Activated CD8-positive, alpha-beta T cell treated with anti-CD3 and anti-CD28 coated beads for 36 hours (primary cell): Measurements from ENCODE around the gene STRN. TPM values are rescaled to one million over a fixed set of nuclear protein-coding genes. Genes with fewer than 3 reads are reported as not detected.
A peak's percentile ranks its signal among the peaks of the same experiment; 100 is the strongest.
"Not testable (repeated sequence)": the region's sequence is repeated elsewhere in the genome, so short reads cannot be mapped to it uniquely, and the experiment has no call there.

Source experiments
- ATAC-seq: fragments of 200-7000 bp; cut with Tn5 transposase; one replicate; pipeline ENCODE4 v1.10.0; 2021; ENCODE audit warnings: mild to moderate bottlenecking, moderate library complexity
- CTCF ChIA-PET: fragments of 350-600 bp; sonication (Branson Sonifier 250); formaldehyde crosslinking; loops from one replicate; lab custom pipeline; 2021; ENCODE audit warnings: antibody characterized with exemption; lab: Charles Lee
- POLR2A ChIA-PET: fragments of 350-600 bp; sonication (Branson Sonifier 250); formaldehyde crosslinking; loops from one replicate; lab custom pipeline; 2021; ENCODE audit warnings: antibody characterized with exemption; lab: Charles Lee
- DNase-seq: peaks from one replicate; pipeline ENCODE4 v3.0.0-alpha.2; 2020
- H3K27ac Mint-ChIP-seq: one replicate; pipeline ENCODE4 v1.8.0; 2021; ENCODE audit warnings: mild to moderate bottlenecking, mixed read lengths
- H3K27me3 Mint-ChIP-seq: one replicate; pipeline ENCODE4 v1.8.0; 2021; ENCODE audit warnings: mixed read lengths
- H3K36me3 Mint-ChIP-seq: one replicate; pipeline ENCODE4 v1.8.0; 2021; ENCODE audit warnings: low read depth, mixed read lengths
- H3K4me1 Mint-ChIP-seq: one replicate; pipeline ENCODE4 v1.8.0; 2021; ENCODE audit warnings: low read depth, mixed read lengths
- H3K4me3 Mint-ChIP-seq: one replicate; pipeline ENCODE4 v1.8.0; 2021; ENCODE audit warnings: mild to moderate bottlenecking, moderate library complexity, mixed read lengths
- H3K9me3 Mint-ChIP-seq: one replicate; pipeline ENCODE4 v1.8.0; 2021; ENCODE audit warnings: mixed read lengths
- intact Hi-C: fragments of 100-400 bp; cut with micrococcal nuclease; formaldehyde crosslinking; loops from one replicate; pipeline ENCODE4 v1.10.0; 2022
- total RNA-seq, 2 experiments: library from RNA; stranded (reverse); gene quantifications; one replicate each; pipeline ENCODE4 v1.2.3, GENCODE V29; 2021
- TF ChIP-seq, protein P1 (sequence below): fragments of 200-600 bp; IDR thresholded peaks from one replicate; pipeline ENCODE4 v1.8.0; 2022; ENCODE audit warnings: antibody characterized with exemption, mild to moderate bottlenecking

STRN gene
- total RNA-seq, 2 experiments from 2014 or later, result 24.0 to 25.9 TPM

GRCh38 chr2:36889795-36890194, 76.5 kb downstream of the STRN start:
- POLR2A ChIA-PET, result interaction anchor here (1.1 kb wide), 1 partner anchor 37 kb away, joined by 3 read pairs; no protein-coding TSS in a partner anchor
- TF ChIP-seq, protein P1, sequence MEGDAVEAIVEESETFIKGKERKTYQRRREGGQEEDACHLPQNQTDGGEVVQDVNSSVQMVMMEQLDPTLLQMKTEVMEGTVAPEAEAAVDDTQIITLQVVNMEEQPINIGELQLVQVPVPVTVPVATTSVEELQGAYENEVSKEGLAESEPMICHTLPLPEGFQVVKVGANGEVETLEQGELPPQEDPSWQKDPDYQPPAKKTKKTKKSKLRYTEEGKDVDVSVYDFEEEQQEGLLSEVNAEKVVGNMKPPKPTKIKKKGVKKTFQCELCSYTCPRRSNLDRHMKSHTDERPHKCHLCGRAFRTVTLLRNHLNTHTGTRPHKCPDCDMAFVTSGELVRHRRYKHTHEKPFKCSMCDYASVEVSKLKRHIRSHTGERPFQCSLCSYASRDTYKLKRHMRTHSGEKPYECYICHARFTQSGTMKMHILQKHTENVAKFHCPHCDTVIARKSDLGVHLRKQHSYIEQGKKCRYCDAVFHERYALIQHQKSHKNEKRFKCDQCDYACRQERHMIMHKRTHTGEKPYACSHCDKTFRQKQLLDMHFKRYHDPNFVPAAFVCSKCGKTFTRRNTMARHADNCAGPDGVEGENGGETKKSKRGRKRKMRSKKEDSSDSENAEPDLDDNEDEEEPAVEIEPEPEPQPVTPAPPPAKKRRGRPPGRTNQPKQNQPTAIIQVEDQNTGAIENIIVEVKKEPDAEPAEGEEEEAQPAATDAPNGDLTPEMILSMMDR, result no peak
- intact Hi-C loops, result no loop called here
- CTCF ChIA-PET, result no interaction called here
- Mint-ChIP-seq H3K36me3 (peaks cover 13% of the 10 kb centered on the region), H3K4me3 (no peak overlapping the region), H3K9me3 (no peaks in the 10 kb centered on the region), H3K27me3 (no peaks in the 10 kb centered on the region), H3K4me1 (peaks cover 7% of the 10 kb centered on the region), H3K27ac (peak overlapping the region; percentile 27)
- ATAC-seq (peak; percentile 97), DNase-seq (peak; percentile 12)

DNA sequence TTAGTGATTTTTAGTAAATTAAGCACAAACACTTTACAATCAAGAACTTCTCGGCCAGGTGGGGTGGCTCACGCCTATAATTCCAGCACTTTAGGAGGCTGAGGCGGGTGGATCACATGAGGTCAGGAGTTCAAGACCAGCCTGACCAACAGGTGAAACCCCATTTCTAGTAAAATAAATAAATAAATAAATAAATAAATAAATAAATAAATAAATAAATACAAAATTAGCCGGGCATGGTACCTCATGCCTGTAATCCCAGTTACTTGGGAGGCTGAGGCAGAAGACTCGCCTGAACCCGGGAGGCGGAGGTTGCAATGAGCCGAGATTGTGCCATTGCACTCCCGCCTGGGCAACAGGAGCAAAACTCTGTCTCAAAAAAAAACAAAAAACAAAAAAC, 79.2 kb downstream of the STRN start:
- H3K9me3 Mint-ChIP-seq, ATAC-seq, H3K4me3 Mint-ChIP-seq, DNase-seq, H3K4me1 Mint-ChIP-seq, H3K27ac Mint-ChIP-seq, POLR2A ChIA-PET, intact Hi-C loops, H3K27me3 Mint-ChIP-seq, CTCF ChIA-PET: not testable (repeated sequence)
- H3K36me3 Mint-ChIP-seq, result peaks cover 17% of the 10 kb centered on the region

GRCh38 chr2:36886664-36887063, 79.7 kb downstream of the STRN start:
- DNase-seq (no peak), ATAC-seq (no peak)
- Mint-ChIP-seq H3K27me3 (no peaks in the 10 kb centered on the region), H3K4me3 (no peak overlapping the region), H3K4me1 (peaks cover 7% of the 10 kb centered on the region), H3K9me3 (no peaks in the 10 kb centered on the region), H3K36me3 (peaks cover 17% of the 10 kb centered on the region), H3K27ac (no peak overlapping the region)
- intact Hi-C loops, result no loop called here
- TF ChIP-seq, protein P1, result no peak
- ChIA-PET POLR2A (no interaction called here), CTCF (no interaction called here)

DNA sequence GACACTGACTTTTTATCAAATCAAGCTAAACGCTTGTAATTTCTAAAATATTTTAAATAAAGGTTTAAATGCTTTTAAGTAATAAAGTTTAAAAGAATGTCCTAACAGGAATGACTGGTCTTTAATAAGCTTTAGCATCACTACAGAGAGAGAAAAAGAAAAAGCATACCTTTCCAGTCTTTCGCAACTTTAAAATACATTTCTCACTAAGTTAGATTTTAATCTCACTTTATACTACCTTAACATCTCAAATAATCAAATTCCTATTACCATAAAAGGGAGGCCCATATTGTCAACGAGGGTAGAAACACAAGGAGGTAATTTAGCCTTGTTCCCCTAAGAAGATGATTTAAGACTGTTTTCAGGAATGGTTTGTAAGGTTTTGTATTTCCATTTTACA, 80.7 kb downstream of the STRN start:
- H3K4me1 Mint-ChIP-seq, result peaks cover 7% of the 10 kb centered on the region
- intact Hi-C loops, result no loop called here
- no peak overlapping the region for H3K4me3 Mint-ChIP-seq
- H3K27me3 Mint-ChIP-seq, result no peaks in the 10 kb centered on the region
- CTCF ChIA-PET, result no interaction called here
- H3K27ac Mint-ChIP-seq, result no peak overlapping the region
- H3K9me3 Mint-ChIP-seq, result no peaks in the 10 kb centered on the region
- no peak for DNase-seq
- ATAC-seq, result no peak
- TF ChIP-seq, protein P1, result no peak
- peaks cover 17% of the 10 kb centered on the region for H3K36me3 Mint-ChIP-seq
- POLR2A ChIA-PET, result no interaction called here

DNA sequence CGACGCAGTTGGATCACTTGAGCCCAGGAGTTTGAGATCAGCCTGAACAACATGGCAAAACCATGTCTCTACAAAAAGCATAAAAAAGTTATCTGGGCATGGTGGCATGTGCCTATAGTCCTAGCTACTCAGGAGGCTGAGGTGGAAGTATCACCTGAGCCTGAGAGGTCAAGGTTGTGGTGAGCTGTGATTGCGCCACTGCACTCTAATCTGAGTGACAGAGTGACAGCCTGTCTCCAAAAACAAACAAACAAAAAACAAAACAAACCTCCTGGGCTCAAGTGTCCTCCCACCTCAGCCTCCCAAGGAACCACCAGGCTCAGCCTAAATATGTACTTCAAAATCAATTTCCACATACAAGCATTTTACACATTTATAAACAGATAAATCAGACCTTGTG, 83.8 kb downstream of the STRN start:
- H3K27me3 Mint-ChIP-seq, result no peaks in the 10 kb centered on the region

More for the DNA sequence above, 83.8 kb downstream of the STRN start:
- ChIA-PET CTCF (no interaction called here), POLR2A (interaction anchor here (0.8 kb wide), 1 partner anchor 45 kb away, joined by 3 read pairs; no protein-coding TSS in a partner anchor)
- H3K9me3 Mint-ChIP-seq, result no peaks in the 10 kb centered on the region
- peaks cover 19% of the 10 kb centered on the region for H3K36me3 Mint-ChIP-seq
- no peak for DNase-seq
- no peak overlapping the region for H3K4me3 Mint-ChIP-seq
- no peaks in the 10 kb centered on the region for H3K4me1 Mint-ChIP-seq
- TF ChIP-seq, protein P1, result no peak
- intact Hi-C loops, result no loop called here
- no peak for ATAC-seq
- no peak overlapping the region for H3K27ac Mint-ChIP-seq
